ENCODE results near the gene MED7. TPM values are rescaled to one million over a fixed set of nuclear protein-coding genes. Genes with fewer than 3 reads are reported as not detected.

MED7 gene, protein sequence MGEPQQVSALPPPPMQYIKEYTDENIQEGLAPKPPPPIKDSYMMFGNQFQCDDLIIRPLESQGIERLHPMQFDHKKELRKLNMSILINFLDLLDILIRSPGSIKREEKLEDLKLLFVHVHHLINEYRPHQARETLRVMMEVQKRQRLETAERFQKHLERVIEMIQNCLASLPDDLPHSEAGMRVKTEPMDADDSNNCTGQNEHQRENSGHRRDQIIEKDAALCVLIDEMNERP
- 10 to 100 TPM in 3 of 4 donors, 1 to 10 TPM in 1; 3.8 to 22.5 (median 13.6) TPM for total RNA-seq

DNA sequence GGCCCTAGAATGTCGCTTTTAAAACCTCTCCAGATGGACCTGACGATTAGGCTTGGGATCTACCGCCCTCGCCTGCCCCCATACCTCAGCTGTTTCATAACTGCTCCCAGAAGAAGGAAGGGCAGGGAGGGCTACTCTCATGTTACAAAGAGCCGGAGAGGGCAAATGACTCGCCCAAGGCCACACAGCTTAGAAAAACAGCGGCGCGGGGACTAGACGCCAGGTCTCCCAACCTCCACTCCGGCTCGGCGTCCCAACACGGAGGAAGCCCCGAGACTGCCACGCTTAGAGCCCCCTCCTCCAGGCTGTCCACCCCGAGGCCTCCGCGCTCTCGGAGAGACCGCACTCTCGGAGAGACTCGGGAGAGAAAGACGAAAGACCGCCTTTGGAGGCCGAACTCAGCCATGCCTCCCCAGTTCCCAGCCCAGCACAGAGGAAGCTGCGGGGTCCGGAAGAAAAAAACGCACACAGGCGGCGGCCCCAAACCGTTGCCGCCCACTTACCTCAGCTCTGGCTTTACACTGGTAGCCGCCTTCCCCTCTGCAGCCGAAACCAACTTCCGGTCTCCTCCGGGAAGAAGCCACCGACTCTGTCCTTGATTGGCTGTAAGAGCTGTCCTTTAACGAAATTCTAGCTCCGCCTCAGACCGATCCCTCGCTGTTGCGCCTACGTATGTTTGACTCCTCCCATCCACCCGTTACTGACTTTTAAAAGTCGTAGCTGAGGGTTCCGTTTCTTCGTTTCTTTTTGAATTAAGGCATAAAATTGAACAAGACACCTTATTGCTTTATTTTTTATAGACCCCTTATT is at the start of gene MED7:
Gene MED7 (minus strand): TSS at position 549 of the 810 bp plus-strand sequence. CDS start 3,434 bp downstream, outside the sequence.
- H3K36me3 ChIP-seq = no peaks in the 10 kb centered on the region
- intact Hi-C loops (cut with DNase I; ENCODE audit: low total_unique reads) = no loop called here
- TF ChIP-seq POLR2A (IDR thresholded peaks at IDR 0.05) = peak; percentile 63 to 76
- TF ChIP-seq, protein P1, sequence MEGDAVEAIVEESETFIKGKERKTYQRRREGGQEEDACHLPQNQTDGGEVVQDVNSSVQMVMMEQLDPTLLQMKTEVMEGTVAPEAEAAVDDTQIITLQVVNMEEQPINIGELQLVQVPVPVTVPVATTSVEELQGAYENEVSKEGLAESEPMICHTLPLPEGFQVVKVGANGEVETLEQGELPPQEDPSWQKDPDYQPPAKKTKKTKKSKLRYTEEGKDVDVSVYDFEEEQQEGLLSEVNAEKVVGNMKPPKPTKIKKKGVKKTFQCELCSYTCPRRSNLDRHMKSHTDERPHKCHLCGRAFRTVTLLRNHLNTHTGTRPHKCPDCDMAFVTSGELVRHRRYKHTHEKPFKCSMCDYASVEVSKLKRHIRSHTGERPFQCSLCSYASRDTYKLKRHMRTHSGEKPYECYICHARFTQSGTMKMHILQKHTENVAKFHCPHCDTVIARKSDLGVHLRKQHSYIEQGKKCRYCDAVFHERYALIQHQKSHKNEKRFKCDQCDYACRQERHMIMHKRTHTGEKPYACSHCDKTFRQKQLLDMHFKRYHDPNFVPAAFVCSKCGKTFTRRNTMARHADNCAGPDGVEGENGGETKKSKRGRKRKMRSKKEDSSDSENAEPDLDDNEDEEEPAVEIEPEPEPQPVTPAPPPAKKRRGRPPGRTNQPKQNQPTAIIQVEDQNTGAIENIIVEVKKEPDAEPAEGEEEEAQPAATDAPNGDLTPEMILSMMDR (IDR thresholded peaks at IDR 0.05) = no peak
- peak within 1 kb of the TSS; percentile 70 to 98 for H3K4me3 ChIP-seq
- no peaks in the 10 kb centered on the region for H3K27me3 ChIP-seq
- H3K27ac ChIP-seq = peak within 1 kb of the TSS; percentile 92 to 94
- H3K9me3 ChIP-seq = no peaks in the 10 kb centered on the region
- H3K4me1 ChIP-seq = no peaks in the 10 kb centered on the region
- peak; percentile 92 to 97 for DNase-seq

DNA sequence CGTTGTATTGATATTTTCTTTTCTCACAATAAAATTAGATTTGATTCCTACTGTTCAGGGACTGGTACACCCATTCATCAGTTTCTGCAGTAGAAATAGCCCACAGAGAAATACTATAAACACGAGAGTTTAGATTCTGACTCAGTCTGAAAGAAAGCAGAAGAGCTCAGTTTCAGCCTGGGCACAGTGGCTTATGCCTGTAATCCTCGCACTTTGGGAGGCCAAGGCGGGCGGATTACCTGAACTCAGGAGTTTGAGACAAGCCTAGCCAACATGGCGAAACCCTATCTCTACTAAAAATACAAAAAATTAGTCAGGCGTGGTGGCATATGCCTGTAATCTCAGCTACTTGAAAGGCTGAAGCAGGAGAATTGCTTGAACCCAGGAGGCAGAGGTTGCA is 46.6 kb upstream of the MED7 start:
- H3K4me1 ChIP-seq = no peaks in the 10 kb centered on the region
- H3K27ac ChIP-seq = no peak overlapping the region
- intact Hi-C loops (cut with DNase I; ENCODE audit: low total_unique reads) = no loop called here
- TF ChIP-seq POLR2A (IDR thresholded peaks at IDR 0.05) = no peak
- TF ChIP-seq, protein P1 (IDR thresholded peaks at IDR 0.05) = no peak
- H3K4me3 ChIP-seq = no peak overlapping the region
- no peaks in the 10 kb centered on the region for H3K9me3 ChIP-seq
- H3K27me3 ChIP-seq = no peaks in the 10 kb centered on the region
- DNase-seq = no peak
- no peaks in the 10 kb centered on the region for H3K36me3 ChIP-seq

DNA sequence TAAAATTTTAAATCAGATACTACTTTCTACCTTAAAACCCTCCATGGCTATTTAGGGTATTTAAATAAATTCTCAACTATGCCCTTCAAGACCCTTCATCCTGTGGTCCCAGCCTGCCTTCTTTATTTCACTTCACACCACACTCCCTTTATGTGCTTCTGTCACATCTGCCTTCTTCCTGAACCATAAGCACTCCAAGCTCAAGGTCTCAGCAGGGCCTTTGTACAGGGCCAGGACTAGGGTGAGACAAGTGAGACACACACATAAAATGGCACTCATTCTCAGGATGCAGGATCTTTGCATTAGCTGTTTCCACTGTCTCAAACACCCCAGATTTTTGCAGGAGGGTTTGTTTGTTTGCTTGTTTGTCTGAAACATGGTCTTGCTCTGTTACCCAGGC is 45.6 kb upstream of the MED7 start:
- Histone ChIP-seq H3K27ac (no peak overlapping the region), H3K36me3 (no peaks in the 10 kb centered on the region), H3K9me3 (no peaks in the 10 kb centered on the region), H3K4me3 (no peak overlapping the region), H3K27me3 (no peaks in the 10 kb centered on the region), H3K4me1 (no peaks in the 10 kb centered on the region)
- no peak for TF ChIP-seq POLR2A (IDR thresholded peaks at IDR 0.05)
- TF ChIP-seq, protein P1 (IDR thresholded peaks at IDR 0.05) = no peak
- no peak for DNase-seq
- intact Hi-C loops (cut with DNase I; ENCODE audit: low total_unique reads) = no loop called here

DNA sequence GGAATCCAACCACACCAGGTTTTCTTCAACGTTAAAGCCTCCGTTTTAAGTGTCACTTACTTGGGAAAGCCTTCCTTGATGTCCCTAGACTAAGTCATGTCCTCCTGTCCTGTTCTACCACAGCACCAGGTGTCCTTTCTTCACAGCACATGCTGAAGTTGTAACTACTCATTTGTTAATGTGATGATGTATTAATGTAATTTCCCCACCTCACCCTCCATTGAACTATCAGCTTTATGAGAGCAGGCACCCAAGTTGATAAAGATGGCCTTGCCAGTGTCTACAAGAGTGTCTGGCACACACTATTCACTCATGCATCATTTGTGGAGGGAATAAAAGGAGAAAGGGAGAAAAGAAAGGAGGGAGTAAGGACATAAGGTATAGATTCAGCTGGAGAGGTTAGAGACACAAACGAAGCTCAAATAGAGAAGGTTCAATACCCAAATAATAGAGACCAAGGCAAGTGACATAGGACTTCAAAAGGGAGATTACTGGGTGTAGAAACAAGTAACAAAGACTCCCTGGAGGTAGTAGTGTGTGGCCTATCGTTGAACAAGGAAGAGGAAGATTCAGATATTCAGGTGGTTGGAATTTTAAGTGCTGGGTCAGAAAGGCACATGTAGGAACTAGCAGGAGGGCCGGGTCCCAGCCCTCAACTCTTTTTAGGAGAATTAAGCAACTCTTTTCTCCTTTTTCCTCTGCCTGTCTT is 44.5 kb upstream of the MED7 start:
- Histone ChIP-seq H3K4me3 (no peak overlapping the region), H3K4me1 (no peaks in the 10 kb centered on the region), H3K36me3 (no peaks in the 10 kb centered on the region), H3K9me3 (no peaks in the 10 kb centered on the region), H3K27me3 (no peaks in the 10 kb centered on the region), H3K27ac (no peak overlapping the region)
- TF ChIP-seq, protein P1 (IDR thresholded peaks at IDR 0.05) = no peak
- no peak for TF ChIP-seq POLR2A (IDR thresholded peaks at IDR 0.05)
- no peak for DNase-seq
- intact Hi-C loops (cut with DNase I; ENCODE audit: low total_unique reads) = no loop called here
